Measurements from ENCODE around the gene PLB1. TPM values are rescaled to one million over a fixed set of nuclear protein-coding genes. Genes with fewer than 3 reads are reported as not detected.

Gene PLB1
- polyA plus RNA-seq, 3 donors = 20.2 to 35.8 (median 23.9) TPM

DNA sequence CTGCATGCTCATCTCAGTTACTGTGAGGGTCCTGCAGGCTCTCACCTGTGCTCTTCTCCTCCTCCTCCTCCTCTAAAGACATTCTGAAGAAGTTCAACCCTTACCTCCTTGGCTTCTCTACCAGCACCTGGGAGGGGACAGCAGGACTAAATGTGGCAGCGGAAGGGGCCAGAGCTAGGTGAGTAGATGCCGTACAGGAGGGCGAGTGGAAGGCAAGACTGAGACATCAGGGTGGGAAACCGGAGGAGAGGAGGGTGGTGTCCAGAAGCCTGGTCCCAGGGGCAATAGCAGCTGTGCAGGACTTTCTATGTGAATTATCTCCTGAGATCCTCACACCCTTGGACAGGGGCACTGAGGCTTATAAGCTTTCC, 124.9 kb downstream of the PLB1 start:
- H3K36me3 Mint-ChIP-seq = peaks cover 33 to 65% of the 10 kb centered on the region in 2 donors
- Histone ChIP-seq H3K9me3 (replicated peaks in 1 of 2; ENCODE audit: control insufficient read depth in 1 of 2, insufficient read depth in 1 of 2, low read length in 2 of 2) (no peaks in the 10 kb centered on the region), H3K79me2 (ENCODE audit: insufficient read depth, low read length) (peaks cover 4% of the 10 kb centered on the region), H4K20me1 (ENCODE audit: insufficient read depth, low read length) (no peaks in the 10 kb centered on the region), H3K27me3 (ENCODE audit: control insufficient read depth in 2 of 2, insufficient read depth in 2 of 2, low read length in 2 of 2) (no peaks in the 10 kb centered on the region), H3K4me1 (ENCODE audit: control insufficient read depth in 1 of 2, insufficient read depth in 2 of 2, low read length in 2 of 2) (peaks cover 47 to 49% of the 10 kb centered on the region in 2 donors), H3K4me3 (replicated peaks in 1 of 3; ENCODE audit: low read depth in 2 of 3, low read length in 3 of 3) (peak overlapping the region in 1 of 3 experiments; percentile 44), H3K27ac (ENCODE audit: low read depth in 1 of 2, low read length in 2 of 2) (peak overlapping the region; percentile 85 to 96), H3K4me2 (replicated peaks; ENCODE audit: extremely low read depth, low read length, poor library complexity, severe bottlenecking) (peak overlapping the region; percentile 55), H3K9ac (ENCODE audit: insufficient read depth, low read length, poor library complexity, severe bottlenecking) (peak overlapping the region; percentile 75), H2AFZ (ENCODE audit: insufficient read depth, low read depth, low read length, poor library complexity, severe bottlenecking) (peak overlapping the region; percentile 43), H3K36me3 (replicated peaks in 1 of 2; ENCODE audit: control insufficient read depth in 1 of 2, insufficient read depth in 2 of 2, low read length in 2 of 2) (peaks cover 19 to 34% of the 10 kb centered on the region in 2 donors)
- H3K4me3 Mint-ChIP-seq = peak overlapping the region; percentile 60 to 76
- H3K27ac Mint-ChIP-seq = peak overlapping the region; percentile 96 to 99 (median 98)
- TF ChIP-seq, protein P1, sequence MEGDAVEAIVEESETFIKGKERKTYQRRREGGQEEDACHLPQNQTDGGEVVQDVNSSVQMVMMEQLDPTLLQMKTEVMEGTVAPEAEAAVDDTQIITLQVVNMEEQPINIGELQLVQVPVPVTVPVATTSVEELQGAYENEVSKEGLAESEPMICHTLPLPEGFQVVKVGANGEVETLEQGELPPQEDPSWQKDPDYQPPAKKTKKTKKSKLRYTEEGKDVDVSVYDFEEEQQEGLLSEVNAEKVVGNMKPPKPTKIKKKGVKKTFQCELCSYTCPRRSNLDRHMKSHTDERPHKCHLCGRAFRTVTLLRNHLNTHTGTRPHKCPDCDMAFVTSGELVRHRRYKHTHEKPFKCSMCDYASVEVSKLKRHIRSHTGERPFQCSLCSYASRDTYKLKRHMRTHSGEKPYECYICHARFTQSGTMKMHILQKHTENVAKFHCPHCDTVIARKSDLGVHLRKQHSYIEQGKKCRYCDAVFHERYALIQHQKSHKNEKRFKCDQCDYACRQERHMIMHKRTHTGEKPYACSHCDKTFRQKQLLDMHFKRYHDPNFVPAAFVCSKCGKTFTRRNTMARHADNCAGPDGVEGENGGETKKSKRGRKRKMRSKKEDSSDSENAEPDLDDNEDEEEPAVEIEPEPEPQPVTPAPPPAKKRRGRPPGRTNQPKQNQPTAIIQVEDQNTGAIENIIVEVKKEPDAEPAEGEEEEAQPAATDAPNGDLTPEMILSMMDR (IDR thresholded peaks at IDR 0.05) = no peak
- intact Hi-C loops (cut with micrococcal nuclease) = loop anchor here in 1 of 2 donors (2.0 to 5.0 kb wide), 3 partner anchors 20 to 132 kb away; partner anchors contain the start of gene PPP1CB
- H3K27me3 Mint-ChIP-seq (ENCODE audit: low read depth in 3 of 3) = no peaks in the 10 kb centered on the region
- 98% methylated on average over 4 of the region's 4 CpGs for WGBS (ENCODE audit: insufficient coverage)
- no peak for DNase-seq
- H3K4me1 Mint-ChIP-seq = peaks cover 59% of the 10 kb centered on the region
- peaks cover 0 to 4% (median 0%) of the 10 kb centered on the region in 7 donors for H3K9me3 Mint-ChIP-seq

DNA sequence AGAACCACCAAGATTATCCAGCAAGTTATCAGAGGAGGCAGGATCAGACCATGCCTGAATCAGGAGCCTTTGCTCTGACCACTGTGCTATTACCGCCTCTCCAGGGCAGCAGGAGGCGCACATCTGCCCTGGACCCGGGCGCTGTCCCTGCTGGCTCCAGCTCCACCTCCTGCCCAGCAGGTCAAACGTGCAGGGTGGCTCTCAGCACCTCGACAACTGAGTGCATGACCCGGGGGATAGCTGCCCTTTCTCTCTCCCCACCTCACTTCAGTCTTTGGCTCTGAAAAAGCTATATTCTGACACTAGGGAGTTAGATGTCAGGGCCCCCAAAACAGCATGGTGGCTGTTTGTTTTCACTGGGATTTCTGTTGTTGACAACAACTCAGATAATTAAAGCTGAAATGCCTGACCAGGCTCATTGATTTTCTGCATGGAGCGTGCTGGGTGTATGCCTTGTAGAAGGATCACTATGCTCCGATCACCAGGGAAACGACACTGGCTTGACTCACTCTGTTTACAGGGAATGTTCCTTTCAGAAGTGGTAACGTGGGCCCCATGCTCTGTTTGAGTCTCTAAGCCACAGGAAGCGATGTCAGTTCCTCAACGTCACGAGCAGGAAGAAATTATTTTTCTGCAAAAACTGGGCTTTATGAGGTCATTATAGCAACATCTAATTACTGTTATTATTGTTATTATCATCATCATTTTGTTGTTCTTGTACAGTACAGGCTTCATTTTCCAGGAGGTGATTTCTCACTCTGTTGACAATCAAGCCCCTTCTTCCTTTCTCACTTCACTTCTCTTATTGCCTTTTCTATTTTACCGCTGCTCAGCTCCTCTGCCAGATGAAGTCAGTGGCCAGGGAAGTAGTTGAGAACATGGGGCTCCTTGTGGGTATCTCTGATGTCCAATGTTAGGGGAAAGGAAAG, 125.6 kb downstream of the PLB1 start:
- Histone ChIP-seq H3K36me3 (replicated peaks in 1 of 2; ENCODE audit: control insufficient read depth in 1 of 2, insufficient read depth in 2 of 2, low read length in 2 of 2) (peaks cover 18 to 32% of the 10 kb centered on the region in 2 donors), H3K27me3 (ENCODE audit: control insufficient read depth in 2 of 2, insufficient read depth in 2 of 2, low read length in 2 of 2) (no peaks in the 10 kb centered on the region), H3K9me3 (replicated peaks in 1 of 2; ENCODE audit: control insufficient read depth in 1 of 2, insufficient read depth in 1 of 2, low read length in 2 of 2) (no peaks in the 10 kb centered on the region), H3K4me3 (replicated peaks in 1 of 3; ENCODE audit: low read depth in 2 of 3, low read length in 3 of 3) (peak overlapping the region in 2 of 3 experiments; percentile 3 to 44), H3K9ac (ENCODE audit: insufficient read depth, low read length, poor library complexity, severe bottlenecking) (peak overlapping the region; percentile 75), H2AFZ (ENCODE audit: insufficient read depth, low read depth, low read length, poor library complexity, severe bottlenecking) (peak overlapping the region; percentile 43), H3K79me2 (ENCODE audit: insufficient read depth, low read length) (peaks cover 4% of the 10 kb centered on the region), H3K4me2 (replicated peaks; ENCODE audit: extremely low read depth, low read length, poor library complexity, severe bottlenecking) (peak overlapping the region; percentile 55), H3K4me1 (ENCODE audit: control insufficient read depth in 1 of 2, insufficient read depth in 2 of 2, low read length in 2 of 2) (peaks cover 47 to 50% of the 10 kb centered on the region in 2 donors), H3K27ac (ENCODE audit: low read depth in 1 of 2, low read length in 2 of 2) (peak overlapping the region; percentile 85 to 96), H4K20me1 (ENCODE audit: insufficient read depth, low read length) (no peaks in the 10 kb centered on the region)
- peaks cover 35 to 70% of the 10 kb centered on the region in 2 donors for H3K36me3 Mint-ChIP-seq
- TF ChIP-seq, protein P1 (IDR thresholded peaks at IDR 0.05) = peak; percentile 52
- H3K4me1 Mint-ChIP-seq = peaks cover 60% of the 10 kb centered on the region
- no peaks in the 10 kb centered on the region for H3K27me3 Mint-ChIP-seq (ENCODE audit: low read depth in 3 of 3)
- peak; percentile 91 to 94 (median 93) for DNase-seq
- intact Hi-C loops (cut with micrococcal nuclease) = loop anchor here in 1 of 2 donors (2.0 to 5.0 kb wide), 3 partner anchors 21 to 131 kb away; partner anchors contain the start of gene PPP1CB
- H3K27ac Mint-ChIP-seq = peak overlapping the region; percentile 96 to 99 (median 98)
- peak overlapping the region; percentile 60 to 76 for H3K4me3 Mint-ChIP-seq
- H3K9me3 Mint-ChIP-seq = peaks cover 0 to 4% (median 0%) of the 10 kb centered on the region in 7 donors
- 32% methylated on average over 8 of the region's 15 CpGs for WGBS (ENCODE audit: insufficient coverage)
